ENCODE results near the gene LAMB3.

- TF ChIP-seq POLR2AphosphoS5 (IDR thresholded peaks at IDR 0.05) (no peak), CTCF (IDR thresholded peaks at IDR 0.05) (no peak), POLR2A (IDR thresholded peaks at IDR 0.05; ENCODE audit: low read depth) (no peak)
Observed at GRCh38 chr1:209651138-209651587, 1.1 kb downstream of the LAMB3 start.
